Breast epithelium (tissue), 3 donors: ENCODE measurements around the gene PAPPA.

Experiments used
- CTCF ChIP-seq, 3 donors: fragments of 450-650 bp; IDR thresholded peaks; one replicate each; pipeline ENCODE4 v1.5.1; 2016 to 2017; ENCODE audit warnings: antibody characterized with exemption in 3 of 3, mild to moderate bottlenecking in 3 of 3, moderate library complexity in 3 of 3
- POLR2A ChIP-seq: fragments of 450-650 bp; IDR thresholded peaks from one replicate; pipeline ENCODE4 v1.6.1; 2016; ENCODE audit warnings: antibody characterized with exemption, mild to moderate bottlenecking, moderate library complexity
- POLR2AphosphoS5 ChIP-seq, 3 donors: sonication (generic); formaldehyde crosslinking; IDR thresholded peaks; one replicate each; pipeline ENCODE4 v1.6.1; 2017; ENCODE audit warnings: antibody characterized with exemption in 3 of 3

DNA sequence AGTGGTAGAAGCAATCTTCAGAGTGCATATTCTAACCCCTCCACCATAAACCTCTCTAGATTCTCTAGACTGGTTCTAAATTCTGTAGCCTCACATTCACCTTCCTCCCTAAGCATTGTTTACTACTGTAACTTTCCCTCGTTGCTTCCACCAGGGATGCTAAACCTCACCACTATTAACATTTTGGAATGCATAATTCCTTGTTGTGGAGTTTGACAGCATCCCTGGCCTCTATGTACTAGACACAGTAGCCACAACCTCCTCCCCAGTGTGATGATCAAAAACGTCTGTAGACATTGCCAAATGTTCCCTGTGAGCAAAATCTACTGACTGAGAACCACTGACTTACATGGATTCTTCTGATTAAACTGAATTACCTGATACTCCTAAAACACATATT lies 18.6 kb downstream of the PAPPA start:
- TF ChIP-seq CTCF (IDR thresholded peaks at IDR 0.05) (no peak), POLR2A (no peak), POLR2AphosphoS5 (IDR thresholded peaks at IDR 0.05) (no peak)
